SK-N-SH (cell line): ENCODE data around the gene INHBE. TPM values are rescaled to one million over a fixed set of nuclear protein-coding genes. Genes with fewer than 3 reads are reported as not detected.

ENCODE experiments used
- CTCF ChIA-PET: fragments of 300-600, 350-600 bp; formaldehyde crosslinking; extraction: SDS; loops from one replicate; lab custom pipeline; 2021; lab: Yijun Ruan, JAX
- POLR2A ChIA-PET: fragments of 350-600 bp; sonication (Branson Sonifier 250); formaldehyde crosslinking; extraction: SDS; loops from one replicate; lab custom pipeline; 2020; ENCODE audit warnings: antibody characterized with exemption, inconsistent platforms; lab: Yijun Ruan, JAX
- DNase-seq: peaks from one replicate; pipeline ENCODE4 v3.0.0; 2012
- H2AFZ ChIP-seq: fragments of 200-600 bp; sonication (generic); 2 replicates; pipeline ENCODE4 v1.8.1; 2016; ENCODE audit warnings: antibody characterized with exemption, mild to moderate bottlenecking, low read depth
- H3F3A ChIP-seq: fragments of 200-600 bp; sonication (generic); replicated peaks from 2 replicates; pipeline ENCODE3; 2016; ENCODE audit warnings: antibody characterized with exemption, mild to moderate bottlenecking; ENCODE audit not compliant: insufficient read depth
- H3K27ac ChIP-seq, 2 experiments: fragments of 200-500 bp in 1 of 2; fragments of 200-600 bp in 1 of 2; sonication (Bioruptor generic) in 1 of 2; sonication (generic), shearing (Covaris generic) in 1 of 2; 2 replicates each; pipeline versions ENCODE4 v1.5.1 to v1.6.1; 2014 to 2016; ENCODE audit warnings: low read depth in 2 of 2, inconsistent platforms in 1 of 2, low read length in 1 of 2, mild to moderate bottlenecking in 1 of 2, mixed read lengths in 1 of 2
- H3K27me3 ChIP-seq: fragments of 200-600 bp; sonication (generic), shearing (Covaris generic); 2 replicates; pipeline ENCODE4 v1.6.1; 2016; ENCODE audit warnings: mixed run types; ENCODE audit not compliant: insufficient read depth
- H3K36me3 ChIP-seq, 2 experiments: fragments of 200-500 bp in 1 of 2; fragments of 200-600 bp in 1 of 2; sonication (Bioruptor generic) in 1 of 2; sonication (generic) in 1 of 2; replicated peaks in 1 of 2; 2 replicates each; pipeline versions ENCODE3 to v1.5.1; 2014 to 2016; ENCODE audit warnings: low read length in 1 of 2, mild to moderate bottlenecking in 1 of 2; ENCODE audit not compliant: insufficient read depth in 2 of 2, control insufficient read depth in 1 of 2
- H3K4me1 ChIP-seq, 2 experiments: fragments of 200-500 bp in 1 of 2; fragments of 200-600 bp in 1 of 2; sonication (Bioruptor generic) in 1 of 2; sonication (generic), shearing (Covaris generic) in 1 of 2; 2 replicates each; pipeline versions ENCODE4 v1.5.1 to v1.6.1; 2014 to 2016; ENCODE audit warnings: low read depth in 1 of 2, low read length in 1 of 2, mixed run types in 1 of 2; ENCODE audit not compliant: insufficient read depth in 2 of 2, control insufficient read depth in 1 of 2
- H3K4me2 ChIP-seq: fragments of 200-600 bp; sonication (generic), shearing (Covaris generic); 2 replicates; pipeline ENCODE4 v1.6.1; 2017; ENCODE audit warnings: mixed run types
- H3K4me3 ChIP-seq, 2 experiments: fragments of 200-500 bp in 1 of 2; fragments of 200-600 bp in 1 of 2; sonication (Bioruptor generic) in 1 of 2; sonication (generic), shearing (Covaris generic) in 1 of 2; 2 replicates each; pipeline versions ENCODE4 v1.5.1 to v1.8.1; 2014 to 2016; ENCODE audit warnings: low read depth in 2 of 2, inconsistent platforms in 1 of 2, low read length in 1 of 2, mild to moderate bottlenecking in 1 of 2, mixed read lengths in 1 of 2, moderate library complexity in 1 of 2
- H3K79me2 ChIP-seq: fragments of 200-600 bp; sonication (generic); 2 replicates; pipeline ENCODE4 v1.8.1; 2017; ENCODE audit warnings: mild to moderate bottlenecking; ENCODE audit not compliant: insufficient read depth
- H3K9ac ChIP-seq: fragments of 200-600 bp; sonication (generic); 2 replicates; pipeline ENCODE4 v1.6.1; 2017; ENCODE audit warnings: mixed run types
- H3K9me2 ChIP-seq: fragments of 200-600 bp; sonication (generic); 2 replicates; pipeline ENCODE4 v1.6.1; 2017; ENCODE audit warnings: mixed run types
- H3K9me3 ChIP-seq: fragments of 200-600 bp; sonication (generic); 2 replicates; pipeline ENCODE4 v1.6.1; 2017; ENCODE audit warnings: mixed run types, mild to moderate bottlenecking, moderate library complexity
- H4K20me1 ChIP-seq: fragments of 200-600 bp; sonication (generic); 2 replicates; pipeline ENCODE4 v1.6.1; 2017; ENCODE audit warnings: mild to moderate bottlenecking, mixed run types; ENCODE audit not compliant: insufficient read depth
- CHD2 ChIP-seq: fragments of 150-350 bp; IDR thresholded peaks from 2 replicates; pipeline ENCODE4 v1.6.1; 2018; ENCODE audit warnings: low read length; ENCODE audit not compliant: partially characterized antibody
- ELF1 ChIP-seq: IDR thresholded peaks from 2 replicates; pipeline ENCODE4 v1.4.0; 2012
- EZH2phosphoT487 ChIP-seq: fragments of 200-600 bp; sonication (generic); IDR thresholded peaks from 2 replicates; pipeline ENCODE4 v1.6.1; 2017; ENCODE audit warnings: low read depth, mixed run types, mild to moderate bottlenecking, antibody characterized with exemption, moderate library complexity, borderline replicate concordance
- FOSL2 ChIP-seq: IDR thresholded peaks from 2 replicates; pipeline ENCODE4 v1.4.0; 2012; ENCODE audit warnings: low read depth, mild to moderate bottlenecking, moderate library complexity, borderline replicate concordance
- FOXJ3 ChIP-seq: sonication (generic); formaldehyde crosslinking; IDR thresholded peaks from 2 replicates; pipeline ENCODE4 v1.5.1; 2020; ENCODE audit warnings: mild to moderate bottlenecking, missing genetic modification reagents
- FOXM1 ChIP-seq: IDR thresholded peaks from 2 replicates; pipeline ENCODE4 v1.4.0; 2012; ENCODE audit warnings: low read depth, mild to moderate bottlenecking
- GABPA ChIP-seq: IDR thresholded peaks from 2 replicates; pipeline ENCODE4 v1.4.0; 2012; ENCODE audit warnings: low read depth, mild to moderate bottlenecking
- JUND ChIP-seq: IDR thresholded peaks from 2 replicates; pipeline ENCODE4 v1.4.0; 2012
- MEF2A ChIP-seq: IDR thresholded peaks from 2 replicates; pipeline ENCODE4 v1.4.0; 2012; ENCODE audit warnings: low read depth, borderline replicate concordance
- MXI1 ChIP-seq: IDR thresholded peaks from 2 replicates; pipeline ENCODE4 v1.6.1; 2012; ENCODE audit warnings: mild to moderate bottlenecking, low read depth, low read length, improper control_type of control experiment
- NFIC ChIP-seq: IDR thresholded peaks from 2 replicates; pipeline ENCODE4 v1.4.0; 2012; ENCODE audit warnings: borderline replicate concordance
- NRF1 ChIP-seq: IDR thresholded peaks from 2 replicates; pipeline ENCODE4 v1.6.1; 2012; ENCODE audit warnings: low read depth, mild to moderate bottlenecking, low read length
- POLR2AphosphoS5 ChIP-seq: IDR thresholded peaks from 2 replicates; pipeline ENCODE4 v1.6.1; 2012; ENCODE audit warnings: low read depth, low read length
- RAD21 ChIP-seq: IDR thresholded peaks from 2 replicates; pipeline ENCODE4 v1.6.1; 2012; ENCODE audit warnings: mild to moderate bottlenecking, low read length
- RCOR1 ChIP-seq: fragments of 150-350 bp; IDR thresholded peaks from 2 replicates; pipeline ENCODE4 v1.6.1; 2017; ENCODE audit warnings: antibody characterized with exemption, low read length
- RFX5 ChIP-seq: IDR thresholded peaks from 2 replicates; pipeline ENCODE4 v1.6.1; 2012; ENCODE audit warnings: mild to moderate bottlenecking, improper control_type of control experiment, low read length
- TAF1 ChIP-seq: IDR thresholded peaks from 2 replicates; pipeline ENCODE4 v1.6.1; 2012; ENCODE audit warnings: low read depth, mild to moderate bottlenecking, low read length, moderate library complexity, borderline replicate concordance
- USF1 ChIP-seq: IDR thresholded peaks from 2 replicates; pipeline ENCODE4 v1.4.0; 2012; ENCODE audit warnings: low read depth, borderline replicate concordance
- USF2 ChIP-seq: fragments of 150-350 bp; IDR thresholded peaks from 2 replicates; pipeline ENCODE4 v1.6.1; 2017; ENCODE audit warnings: antibody characterized with exemption, low read length, low read depth, borderline replicate concordance
- YY1 ChIP-seq: IDR thresholded peaks from 2 replicates; pipeline ENCODE4 v1.4.0; 2012; ENCODE audit warnings: low read depth, mild to moderate bottlenecking
- WGBS: methylation state at CpG from one replicate; pipeline ENCODE4 v1.1.6; 2017; ENCODE audit warnings: low lambda C conversion rate; 5-methylcytosine and 5-hydroxymethylcytosine counted together
- polyA plus RNA-seq, 3 experiments: library from polyadenylated mRNA; depleted of rRNA; stranded (reverse); fragments of >200 nt; gene quantifications; 2 replicates each; pipeline ENCODE4 v1.2.3, GENCODE V29; 2012
- TF ChIP-seq, protein P1 (sequence below): IDR thresholded peaks from 2 replicates; pipeline ENCODE4; 2012
- TF ChIP-seq, protein P2 (sequence below): fragments of 150-350 bp; IDR thresholded peaks from 2 replicates; pipeline ENCODE4 v1.6.1; 2016; ENCODE audit warnings: mild to moderate bottlenecking, low read depth, low read length

The INHBE gene
- polyA plus RNA-seq, 1 of the 3 experiments (the other 2 are of a cell fraction), result 0.03 TPM

- H3F3A ChIP-seq, result peaks cover 5% of the 10 kb centered on the region
- H3K27ac ChIP-seq, result peak overlapping the region in 1 of 2 experiments; percentile 53; a peak in 2 of 4 replicates
- peak overlapping the region; percentile 94 for H3K4me2 ChIP-seq
- ChIA-PET CTCF (interaction anchor here (0.6 to 13.7 kb wide), 71 partner anchors 8 to 334 kb away, joined by 3 to 391 read pairs (median 4); partner anchors contain the start of genes B4GALNT1, INHBC, MARS1 and NXPH4), POLR2A (interaction anchor here (0.7 to 1.0 kb wide), 3 partner anchors 13 to 62 kb away, joined by 3 read pairs; partner anchors contain the start of gene DDIT3)
- H3K9me3 ChIP-seq, result no peaks in the 10 kb centered on the region
- no peaks in the 10 kb centered on the region for H4K20me1 ChIP-seq
- H3K79me2 ChIP-seq, result no peaks in the 10 kb centered on the region
- H2AFZ ChIP-seq, result peak overlapping the region; percentile 80; the same call in 1 of the 2 replicates
- peak overlapping the region; percentile 52; the same call in 1 of the 2 replicates for H3K9ac ChIP-seq
- no peak for DNase-seq
- 33% methylated on average over 3 of the region's 3 CpGs for WGBS
- H3K9me2 ChIP-seq, result no peaks in the 10 kb centered on the region
- H3K4me1 ChIP-seq, result peaks cover 0 to 34% of the 10 kb centered on the region in 2 experiments; a peak in 2 of 4 replicates
- no peak for TF ChIP-seq FOSL2
- TF ChIP-seq GABPA, result no peak
- TF ChIP-seq, all 33 proteins: peak for 0
- Histone ChIP-seq H3K27me3 (no peaks in the 10 kb centered on the region), H3K36me3 (no peaks in the 10 kb centered on the region), H3K4me3 (peak overlapping the region; percentile 67 to 90)
Measured at GRCh38 chr12:57458665-57459054, 3.6 kb downstream of the INHBE start.

- H3F3A ChIP-seq, result peaks cover 5% of the 10 kb centered on the region
- H3K4me2 ChIP-seq, result peak overlapping the region; percentile 94
- ChIA-PET POLR2A (interaction anchor here (0.7 to 1.0 kb wide), 3 partner anchors 13 to 61 kb away, joined by 3 read pairs; partner anchors contain the start of gene DDIT3), CTCF (interaction anchor here (0.6 to 13.7 kb wide), 71 partner anchors 9 to 335 kb away, joined by 3 to 391 read pairs (median 4); partner anchors contain the start of genes B4GALNT1, INHBC, MARS1 and NXPH4)
- DNase-seq, result peak; percentile 85
- no peaks in the 10 kb centered on the region for H3K36me3 ChIP-seq
- H3K9ac ChIP-seq, result peak overlapping the region; percentile 52; the same call in 1 of the 2 replicates
- H3K4me1 ChIP-seq, result peaks cover 0 to 34% of the 10 kb centered on the region in 2 experiments; a peak in 2 of 4 replicates
- WGBS, result under 1% methylated on average over 24 of the region's 24 CpGs
- H3K9me3 ChIP-seq, result no peaks in the 10 kb centered on the region
- no peaks in the 10 kb centered on the region for H3K9me2 ChIP-seq
- peak overlapping the region; percentile 67 to 90 for H3K4me3 ChIP-seq
- H3K27me3 ChIP-seq, result no peaks in the 10 kb centered on the region
- H2AFZ ChIP-seq, result peak overlapping the region; percentile 97
- no peaks in the 10 kb centered on the region for H3K79me2 ChIP-seq
- peak overlapping the region; percentile 53; a peak in 3 of 4 replicates for H3K27ac ChIP-seq
- H4K20me1 ChIP-seq, result no peaks in the 10 kb centered on the region
- TF ChIP-seq ELF1 (no peak), NRF1 (no peak), USF1 (no peak), MXI1 (peak; percentile 65), JUND (no peak; the same call in 1 of the 2 replicates), TAF1 (no peak), FOXM1 (no peak), RFX5 (no peak), GABPA (no peak), FOSL2 (no peak), YY1 (peak; percentile 44; the same call in 1 of the 2 replicates), POLR2AphosphoS5 (no peak), RAD21 (peak; percentile 75), CHD2 (peak; percentile 8), FOXJ3 (CRISPR knock-in tag) (no peak), RCOR1 (no peak; the same call in 1 of the 2 replicates), USF2 (no peak), EZH2phosphoT487 (no peak), MEF2A (no peak), NFIC (no peak)
- TF ChIP-seq, protein P1, sequence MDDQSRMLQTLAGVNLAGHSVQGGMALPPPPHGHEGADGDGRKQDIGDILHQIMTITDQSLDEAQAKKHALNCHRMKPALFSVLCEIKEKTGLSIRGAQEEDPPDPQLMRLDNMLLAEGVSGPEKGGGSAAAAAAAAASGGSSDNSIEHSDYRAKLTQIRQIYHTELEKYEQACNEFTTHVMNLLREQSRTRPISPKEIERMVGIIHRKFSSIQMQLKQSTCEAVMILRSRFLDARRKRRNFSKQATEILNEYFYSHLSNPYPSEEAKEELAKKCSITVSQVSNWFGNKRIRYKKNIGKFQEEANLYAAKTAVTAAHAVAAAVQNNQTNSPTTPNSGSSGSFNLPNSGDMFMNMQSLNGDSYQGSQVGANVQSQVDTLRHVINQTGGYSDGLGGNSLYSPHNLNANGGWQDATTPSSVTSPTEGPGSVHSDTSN, result no peak
- TF ChIP-seq, protein P2, sequence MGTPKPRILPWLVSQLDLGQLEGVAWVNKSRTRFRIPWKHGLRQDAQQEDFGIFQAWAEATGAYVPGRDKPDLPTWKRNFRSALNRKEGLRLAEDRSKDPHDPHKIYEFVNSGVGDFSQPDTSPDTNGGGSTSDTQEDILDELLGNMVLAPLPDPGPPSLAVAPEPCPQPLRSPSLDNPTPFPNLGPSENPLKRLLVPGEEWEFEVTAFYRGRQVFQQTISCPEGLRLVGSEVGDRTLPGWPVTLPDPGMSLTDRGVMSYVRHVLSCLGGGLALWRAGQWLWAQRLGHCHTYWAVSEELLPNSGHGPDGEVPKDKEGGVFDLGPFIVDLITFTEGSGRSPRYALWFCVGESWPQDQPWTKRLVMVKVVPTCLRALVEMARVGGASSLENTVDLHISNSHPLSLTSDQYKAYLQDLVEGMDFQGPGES, result no peak
Measured at GRCh38 chr12:57459055-57459749, 4.1 kb downstream of the INHBE start.
